ENCODE data around the gene MGAM2.

- TF ChIP-seq, protein P1, sequence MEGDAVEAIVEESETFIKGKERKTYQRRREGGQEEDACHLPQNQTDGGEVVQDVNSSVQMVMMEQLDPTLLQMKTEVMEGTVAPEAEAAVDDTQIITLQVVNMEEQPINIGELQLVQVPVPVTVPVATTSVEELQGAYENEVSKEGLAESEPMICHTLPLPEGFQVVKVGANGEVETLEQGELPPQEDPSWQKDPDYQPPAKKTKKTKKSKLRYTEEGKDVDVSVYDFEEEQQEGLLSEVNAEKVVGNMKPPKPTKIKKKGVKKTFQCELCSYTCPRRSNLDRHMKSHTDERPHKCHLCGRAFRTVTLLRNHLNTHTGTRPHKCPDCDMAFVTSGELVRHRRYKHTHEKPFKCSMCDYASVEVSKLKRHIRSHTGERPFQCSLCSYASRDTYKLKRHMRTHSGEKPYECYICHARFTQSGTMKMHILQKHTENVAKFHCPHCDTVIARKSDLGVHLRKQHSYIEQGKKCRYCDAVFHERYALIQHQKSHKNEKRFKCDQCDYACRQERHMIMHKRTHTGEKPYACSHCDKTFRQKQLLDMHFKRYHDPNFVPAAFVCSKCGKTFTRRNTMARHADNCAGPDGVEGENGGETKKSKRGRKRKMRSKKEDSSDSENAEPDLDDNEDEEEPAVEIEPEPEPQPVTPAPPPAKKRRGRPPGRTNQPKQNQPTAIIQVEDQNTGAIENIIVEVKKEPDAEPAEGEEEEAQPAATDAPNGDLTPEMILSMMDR (conservative IDR thresholded peaks at IDR 0.05; ENCODE audit: low read length): no peak
- TF ChIP-seq EZH2phosphoT487 (IDR thresholded peaks at IDR 0.05; ENCODE audit: borderline replicate concordance, low read depth, low read length): no peak
Observed at GRCh38 chr7:142248166-142249160, 136.9 kb downstream of the MGAM2 start.
